Cardiac fibroblast (primary cell): Measurements from ENCODE around the gene RXRB.

Experiments
- DNase-seq, 2 donors: peaks; one replicate each; pipeline versions ENCODE4 v3.0.0 to v3.0.0-alpha.2; 2010; ENCODE audit warnings: low read depth in 2 of 2
- H3K4me3 ChIP-seq, 2 donors: replicated peaks in 1 of 2; 1 replicate in 1 of 2; 2 replicates in 1 of 2; pipeline ENCODE4 v1.5.1; 2011; ENCODE audit warnings: low read depth in 2 of 2, low read length in 2 of 2, mild to moderate bottlenecking in 2 of 2, moderate library complexity in 1 of 2
- CTCF ChIP-seq: IDR thresholded peaks from one replicate; pipeline ENCODE4 v1.5.1; 2011; ENCODE audit warnings: low read depth, mild to moderate bottlenecking, low read length, inconsistent platforms

Gene RXRB

DNA sequence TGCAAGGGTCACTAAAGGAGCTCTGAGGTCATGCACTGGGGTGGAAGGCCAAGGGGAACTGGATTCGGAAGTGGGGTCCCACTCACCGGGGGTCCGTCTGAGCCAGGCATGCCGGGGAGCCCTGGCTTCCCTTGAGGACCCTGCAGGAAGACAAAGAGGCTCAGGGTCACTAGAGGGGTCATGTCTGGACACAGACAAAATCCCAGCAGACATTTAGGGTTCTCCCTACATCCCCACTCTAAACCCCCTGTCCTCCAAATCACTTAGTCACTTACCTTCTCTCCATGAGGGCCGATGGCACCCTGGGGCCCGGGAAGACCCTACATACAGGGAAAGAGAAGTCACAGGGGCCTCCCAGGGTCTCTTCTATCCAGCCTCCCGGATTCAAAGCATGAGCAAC, 23.6 kb downstream of the RXRB start:
- TF ChIP-seq CTCF: no peak
- DNase-seq: no peak

GRCh38 chr6:33175436-33176069, 24.9 kb downstream of the RXRB start:
- no peak overlapping the region for H3K4me3 ChIP-seq
- no peak for DNase-seq
- TF ChIP-seq CTCF: no peak

More for the DNA sequence above, 23.6 kb downstream of the RXRB start:
- H3K4me3 ChIP-seq: no peak overlapping the region

- DNase-seq: no peak
- H3K4me3 ChIP-seq: no peak overlapping the region
- TF ChIP-seq CTCF: no peak
These were observed 25.7 kb downstream of the RXRB start for GRCh38 chr6:33174784-33175183.

- H3K4me3 ChIP-seq: no peak overlapping the region
- no peak for DNase-seq
- no peak for TF ChIP-seq CTCF
These were observed 26.8 kb downstream of the RXRB start for GRCh38 chr6:33173535-33174180.

DNA sequence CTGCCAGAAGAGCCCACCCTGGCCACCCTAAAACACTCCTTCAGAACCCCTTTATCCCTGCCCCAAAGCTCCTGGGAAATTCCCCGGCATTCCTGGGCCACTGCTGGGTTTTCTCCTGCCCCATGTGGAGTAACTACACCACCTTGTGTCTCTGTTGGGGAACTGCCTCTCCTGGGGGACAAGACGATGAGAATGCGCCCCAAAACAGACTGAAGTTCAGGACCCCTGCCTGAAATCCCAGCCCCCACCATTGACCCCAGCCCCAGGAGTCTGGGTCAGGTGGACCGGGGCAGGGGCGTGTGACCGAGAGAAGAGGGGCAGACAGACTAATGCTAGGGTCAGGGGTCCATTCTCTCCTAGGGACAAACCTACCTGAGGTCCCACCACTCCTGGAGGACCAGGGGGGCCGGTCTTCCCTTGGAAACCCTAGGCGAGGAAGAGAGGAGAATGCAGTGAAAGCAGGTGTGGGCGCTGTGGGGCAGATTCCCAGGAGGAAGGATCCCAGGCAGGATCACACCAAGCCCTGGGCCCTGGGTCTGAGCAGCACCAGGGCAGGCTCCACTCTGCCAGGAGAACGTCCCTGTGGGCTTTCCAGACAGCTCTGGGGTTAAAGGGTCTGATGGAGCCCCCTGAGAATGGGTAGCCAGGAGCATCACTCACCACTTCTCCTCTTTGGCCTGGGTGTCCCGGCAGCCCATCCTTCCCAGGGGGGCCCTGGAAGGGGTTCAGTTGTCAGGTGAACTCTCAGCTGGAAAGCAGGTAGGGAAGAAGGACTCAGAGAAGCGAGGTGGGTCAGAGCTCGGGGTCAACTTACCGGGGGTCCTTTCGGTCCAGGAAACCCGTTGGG, 27.6 kb downstream of the RXRB start:
- no peak overlapping the region for H3K4me3 ChIP-seq
- peak; percentile 82 for TF ChIP-seq CTCF
- DNase-seq: peak; percentile 43 to 55

DNA sequence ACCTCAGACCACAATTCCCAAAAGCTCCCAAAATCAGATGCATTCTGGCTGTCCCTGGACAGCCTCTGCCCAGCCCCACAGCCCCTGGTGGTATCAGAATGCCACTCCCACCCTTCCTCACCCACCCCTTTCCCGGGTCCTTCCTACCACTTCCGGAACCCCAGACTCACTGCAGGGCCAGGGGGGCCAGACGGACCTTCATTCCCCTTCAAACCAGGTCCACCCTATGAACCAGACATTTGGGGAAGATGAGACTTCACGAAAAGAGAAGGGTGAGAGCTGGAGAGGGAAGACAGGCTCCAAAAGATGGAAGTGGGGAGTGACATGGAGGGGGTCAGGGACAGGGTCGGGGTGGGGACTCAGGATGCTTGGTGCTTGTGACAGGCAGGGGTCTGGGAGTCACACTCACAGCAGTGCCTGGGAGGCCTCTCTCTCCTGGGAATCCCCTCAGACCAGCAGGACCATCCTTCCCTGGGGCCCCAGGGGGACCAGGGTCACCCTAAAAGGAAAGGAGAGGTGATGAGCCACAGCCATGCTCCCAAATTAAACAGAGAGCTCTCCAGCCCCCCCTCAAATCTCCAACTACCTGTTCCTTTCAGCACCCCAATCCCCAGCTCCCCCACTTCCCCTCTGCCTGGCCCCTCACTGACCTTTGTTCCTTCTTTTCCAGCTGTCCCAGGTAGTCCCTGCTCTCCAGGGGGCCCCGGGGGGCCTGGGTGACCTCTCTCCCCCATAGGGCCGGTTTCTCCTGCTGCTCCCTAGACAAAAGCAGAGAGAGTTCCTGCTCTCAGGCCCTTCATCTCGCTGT, 28.4 kb downstream of the RXRB start:
- TF ChIP-seq CTCF: no peak
- DNase-seq: no peak
- H3K4me3 ChIP-seq: no peak overlapping the region
